ENCODE results near the gene NR4A3.

Gene NR4A3

DNA sequence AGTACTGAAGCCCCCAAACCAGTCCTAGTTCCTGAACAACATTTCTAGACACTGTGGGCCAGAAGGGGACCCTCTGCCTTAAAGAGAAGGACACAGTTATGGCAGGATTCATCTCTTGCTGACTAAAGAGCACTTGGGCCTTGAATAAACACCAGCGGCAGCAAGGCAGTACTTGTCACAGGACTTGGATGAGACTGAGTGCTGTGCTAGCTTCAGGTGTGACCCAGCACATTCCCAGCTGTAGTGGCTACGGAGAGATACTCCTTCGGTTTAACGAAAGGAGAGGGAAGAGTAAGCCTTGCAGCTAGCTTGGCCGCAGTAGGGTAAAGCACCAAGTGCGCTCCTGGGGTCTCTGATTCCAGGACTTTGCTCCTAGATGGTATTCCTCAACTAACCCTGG is 73.8 kb downstream of the NR4A3 start:
- Histone ChIP-seq H3K4me1 (ENCODE audit: insufficient read depth, low read length) (no peaks in the 10 kb centered on the region), H3K4me3 (ENCODE audit: low read depth in 1 of 2, low read length in 2 of 2) (no peak overlapping the region), H3K4me2 (ENCODE audit: insufficient read depth, low read length) (no peak overlapping the region), H3K79me2 (ENCODE audit: insufficient read depth, low read length) (no peaks in the 10 kb centered on the region), H3K27ac (ENCODE audit: low read length) (no peak overlapping the region), H4K20me1 (ENCODE audit: insufficient read depth, low read length) (no peaks in the 10 kb centered on the region), H2AFZ (ENCODE audit: low read depth, low read length) (no peak overlapping the region), H3K9ac (ENCODE audit: low read depth, low read length) (no peak overlapping the region), H3K9me3 (ENCODE audit: insufficient read depth, low read length, severe bottlenecking) (no peaks in the 10 kb centered on the region), H3K27me3 (ENCODE audit: insufficient read depth, low read length, poor library complexity) (peaks cover 5% of the 10 kb centered on the region), H3K36me3 (ENCODE audit: insufficient read depth, low read length) (no peaks in the 10 kb centered on the region)
- no peak for ATAC-seq (ENCODE audit: insufficient read depth, low read depth)
- TF ChIP-seq EZH2 (IDR thresholded peaks at IDR 0.05; ENCODE audit: borderline replicate concordance, low read depth, low read length, severe bottlenecking), result no peak
- TF ChIP-seq, protein P1, sequence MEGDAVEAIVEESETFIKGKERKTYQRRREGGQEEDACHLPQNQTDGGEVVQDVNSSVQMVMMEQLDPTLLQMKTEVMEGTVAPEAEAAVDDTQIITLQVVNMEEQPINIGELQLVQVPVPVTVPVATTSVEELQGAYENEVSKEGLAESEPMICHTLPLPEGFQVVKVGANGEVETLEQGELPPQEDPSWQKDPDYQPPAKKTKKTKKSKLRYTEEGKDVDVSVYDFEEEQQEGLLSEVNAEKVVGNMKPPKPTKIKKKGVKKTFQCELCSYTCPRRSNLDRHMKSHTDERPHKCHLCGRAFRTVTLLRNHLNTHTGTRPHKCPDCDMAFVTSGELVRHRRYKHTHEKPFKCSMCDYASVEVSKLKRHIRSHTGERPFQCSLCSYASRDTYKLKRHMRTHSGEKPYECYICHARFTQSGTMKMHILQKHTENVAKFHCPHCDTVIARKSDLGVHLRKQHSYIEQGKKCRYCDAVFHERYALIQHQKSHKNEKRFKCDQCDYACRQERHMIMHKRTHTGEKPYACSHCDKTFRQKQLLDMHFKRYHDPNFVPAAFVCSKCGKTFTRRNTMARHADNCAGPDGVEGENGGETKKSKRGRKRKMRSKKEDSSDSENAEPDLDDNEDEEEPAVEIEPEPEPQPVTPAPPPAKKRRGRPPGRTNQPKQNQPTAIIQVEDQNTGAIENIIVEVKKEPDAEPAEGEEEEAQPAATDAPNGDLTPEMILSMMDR (IDR thresholded peaks at IDR 0.05; ENCODE audit: borderline replicate concordance, extremely low read depth, low read length, poor library complexity, severe bottlenecking), result no peak
- no peak for DNase-seq

DNA sequence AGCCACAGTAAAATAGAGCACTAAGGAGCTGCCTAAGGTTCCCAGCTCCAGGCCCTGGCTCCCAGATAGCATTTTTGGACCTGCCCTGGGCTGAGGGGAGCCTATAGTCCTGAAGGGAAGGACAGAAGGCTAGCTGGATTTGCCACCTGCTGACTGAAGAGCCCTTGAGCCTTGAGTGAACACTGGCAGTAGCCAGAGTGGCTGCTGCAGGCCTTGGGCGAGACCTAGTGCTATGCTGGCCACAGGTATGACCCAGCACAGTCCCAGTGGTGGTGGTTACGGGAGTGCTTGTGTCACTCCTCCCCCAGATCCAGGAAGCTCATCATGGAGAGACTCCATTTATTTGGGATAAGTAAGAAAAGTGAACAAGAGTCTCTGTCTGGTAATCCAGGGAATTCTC is 74.4 kb downstream of the NR4A3 start:
- Histone ChIP-seq H2AFZ (ENCODE audit: low read depth, low read length) (no peak overlapping the region), H3K36me3 (ENCODE audit: insufficient read depth, low read length) (no peaks in the 10 kb centered on the region), H3K79me2 (ENCODE audit: insufficient read depth, low read length) (no peaks in the 10 kb centered on the region), H3K4me2 (ENCODE audit: insufficient read depth, low read length) (no peak overlapping the region), H4K20me1 (ENCODE audit: insufficient read depth, low read length) (no peaks in the 10 kb centered on the region), H3K27me3 (ENCODE audit: insufficient read depth, low read length, poor library complexity) (peaks cover 5% of the 10 kb centered on the region), H3K9me3 (ENCODE audit: insufficient read depth, low read length, severe bottlenecking) (no peaks in the 10 kb centered on the region), H3K9ac (ENCODE audit: low read depth, low read length) (no peak overlapping the region), H3K27ac (ENCODE audit: low read length) (no peak overlapping the region), H3K4me3 (ENCODE audit: low read depth in 1 of 2, low read length in 2 of 2) (no peak overlapping the region), H3K4me1 (ENCODE audit: insufficient read depth, low read length) (no peaks in the 10 kb centered on the region)
- DNase-seq (no peak), ATAC-seq (ENCODE audit: insufficient read depth, low read depth) (no peak)
- TF ChIP-seq, protein P1 (IDR thresholded peaks at IDR 0.05; ENCODE audit: borderline replicate concordance, extremely low read depth, low read length, poor library complexity, severe bottlenecking), result no peak
- TF ChIP-seq EZH2 (IDR thresholded peaks at IDR 0.05; ENCODE audit: borderline replicate concordance, low read depth, low read length, severe bottlenecking), result no peak

DNA sequence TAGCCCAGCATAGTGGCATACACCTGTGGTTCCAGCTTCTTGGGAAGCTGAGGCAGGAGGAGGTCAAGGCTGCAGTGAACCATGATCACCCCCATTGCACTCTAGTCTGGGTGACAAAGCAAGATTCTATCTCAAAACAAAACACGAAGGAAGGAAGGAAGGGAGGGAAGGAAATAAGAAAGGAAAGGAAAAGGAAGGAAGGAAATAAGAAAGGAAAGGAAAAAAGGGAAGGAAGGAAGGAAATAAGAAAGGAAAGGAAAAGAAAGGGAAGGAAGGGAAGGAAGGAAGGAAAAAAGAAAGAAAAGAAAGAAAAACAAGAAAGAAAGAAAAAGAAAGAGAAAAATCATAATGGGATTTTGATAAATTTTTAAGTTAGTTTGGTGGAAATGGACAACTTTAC is 81.7 kb downstream of the NR4A3 start:
- no peaks in the 10 kb centered on the region for H4K20me1 ChIP-seq (ENCODE audit: insufficient read depth, low read length)

More for the DNA sequence above, 81.7 kb downstream of the NR4A3 start:
- H3K4me2 ChIP-seq (ENCODE audit: insufficient read depth, low read length), result no peak overlapping the region
- H3K27me3 ChIP-seq (ENCODE audit: insufficient read depth, low read length, poor library complexity), result no peaks in the 10 kb centered on the region
- no peak overlapping the region for H3K4me3 ChIP-seq (ENCODE audit: low read depth in 1 of 2, low read length in 2 of 2)
- peaks cover 22% of the 10 kb centered on the region for H3K4me1 ChIP-seq (ENCODE audit: insufficient read depth, low read length)
- ATAC-seq (ENCODE audit: insufficient read depth, low read depth) (no peak), DNase-seq (no peak)
- TF ChIP-seq EZH2 (IDR thresholded peaks at IDR 0.05; ENCODE audit: borderline replicate concordance, low read depth, low read length, severe bottlenecking), result no peak
- TF ChIP-seq, protein P1 (IDR thresholded peaks at IDR 0.05; ENCODE audit: borderline replicate concordance, extremely low read depth, low read length, poor library complexity, severe bottlenecking), result no peak
- H3K9ac ChIP-seq (ENCODE audit: low read depth, low read length), result no peak overlapping the region
- H3K79me2 ChIP-seq (ENCODE audit: insufficient read depth, low read length), result peaks cover 4% of the 10 kb centered on the region; the same call in 1 of the 2 replicates
- H3K36me3 ChIP-seq (ENCODE audit: insufficient read depth, low read length), result no peaks in the 10 kb centered on the region
- H3K27ac ChIP-seq (ENCODE audit: low read length), result no peak overlapping the region
- no peaks in the 10 kb centered on the region for H3K9me3 ChIP-seq (ENCODE audit: insufficient read depth, low read length, severe bottlenecking)
- H2AFZ ChIP-seq (ENCODE audit: low read depth, low read length), result no peak overlapping the region

Measured in DND-41 (cell line).